ENCODE data around the gene BAIAP2. TPM values are rescaled to one million over a fixed set of nuclear protein-coding genes. Genes with fewer than 3 reads are reported as not detected.
"Not testable (repeated sequence)": the region's sequence is repeated elsewhere in the genome, so short reads cannot be mapped to it uniquely, and the experiment has no call there.

The BAIAP2 gene
- total RNA-seq, 1 donor from 2014 or later, result 14.4 TPM

GRCh38 chr17:81071761-81072741, 37.1 kb downstream of the BAIAP2 start:
- Histone ChIP-seq H3K27ac (no peak overlapping the region), H3K4me1 (no peaks in the 10 kb centered on the region), H3K9me3 (no peaks in the 10 kb centered on the region), H3K4me3 (no peak overlapping the region), H3K27me3 (no peaks in the 10 kb centered on the region), H3K36me3 (no peaks in the 10 kb centered on the region)
- intact Hi-C loops (cut with DNase I), result no loop called here
- no peak for DNase-seq (ENCODE audit: low spot score in 2 of 2)
- no peak for TF ChIP-seq CTCF (IDR thresholded peaks at IDR 0.05)

- Histone ChIP-seq H3K27me3 (no peaks in the 10 kb centered on the region), H3K4me1 (no peaks in the 10 kb centered on the region), H3K4me3 (no peak overlapping the region), H3K27ac (no peak overlapping the region), H3K9me3 (no peaks in the 10 kb centered on the region), H3K36me3 (no peaks in the 10 kb centered on the region)
- no peak for DNase-seq (ENCODE audit: low spot score in 2 of 2)
- intact Hi-C loops (cut with DNase I), result no loop called here
- no peak for TF ChIP-seq CTCF (IDR thresholded peaks at IDR 0.05)
Measured at GRCh38 chr17:81073967-81074839, 39.3 kb downstream of the BAIAP2 start.

- no peak overlapping the region for H3K4me3 ChIP-seq
- H3K9me3 ChIP-seq, result no peaks in the 10 kb centered on the region
- DNase-seq (ENCODE audit: low spot score in 2 of 2), result no peak
- intact Hi-C loops (cut with DNase I), result no loop called here
- no peak overlapping the region for H3K27ac ChIP-seq
- H3K36me3 ChIP-seq, result no peaks in the 10 kb centered on the region
- H3K27me3 ChIP-seq, result no peaks in the 10 kb centered on the region
- H3K4me1 ChIP-seq, result no peaks in the 10 kb centered on the region
- no peak for TF ChIP-seq CTCF (IDR thresholded peaks at IDR 0.05)
Measured at GRCh38 chr17:81074875-81075274, 39.9 kb downstream of the BAIAP2 start.

GRCh38 chr17:81075307-81075706, 40.4 kb downstream of the BAIAP2 start:
- no peaks in the 10 kb centered on the region for H3K9me3 ChIP-seq
- DNase-seq (ENCODE audit: low spot score in 2 of 2), result no peak
- no peaks in the 10 kb centered on the region for H3K4me1 ChIP-seq
- no peak overlapping the region for H3K4me3 ChIP-seq
- no peak for TF ChIP-seq CTCF (IDR thresholded peaks at IDR 0.05)
- H3K27me3 ChIP-seq, result no peaks in the 10 kb centered on the region
- no peak overlapping the region for H3K27ac ChIP-seq
- no peaks in the 10 kb centered on the region for H3K36me3 ChIP-seq
- intact Hi-C loops (cut with DNase I), result no loop called here

- TF ChIP-seq CTCF (IDR thresholded peaks at IDR 0.05), result no peak
- H3K27ac ChIP-seq, result no peak overlapping the region
- DNase-seq (ENCODE audit: low spot score in 2 of 2), result no peak
- H3K9me3 ChIP-seq, result no peaks in the 10 kb centered on the region
- H3K4me3 ChIP-seq, result no peak overlapping the region
- H3K27me3 ChIP-seq, result no peaks in the 10 kb centered on the region
- intact Hi-C loops (cut with DNase I), result no loop called here
- H3K36me3 ChIP-seq, result no peaks in the 10 kb centered on the region
- no peaks in the 10 kb centered on the region for H3K4me1 ChIP-seq
Measured at GRCh38 chr17:81076141-81076679, 41.3 kb downstream of the BAIAP2 start.

GRCh38 chr17:81078026-81078913, 43.3 kb downstream of the BAIAP2 start:
- H3K4me3 ChIP-seq; DNase-seq (ENCODE audit: low spot score in 2 of 2); H3K4me1 ChIP-seq; intact Hi-C loops (cut with DNase I); H3K9me3 ChIP-seq; H3K36me3 ChIP-seq; H3K27ac ChIP-seq; H3K27me3 ChIP-seq: not testable (repeated sequence)

Measured in ascending aorta (tissue), 2 donors.